ENCODE measurements around the gene LRRC36.
A peak's percentile ranks its signal among the peaks of the same experiment; 100 is the strongest.

Gene LRRC36

GRCh38 chr16:67391424-67392300, 65.0 kb downstream of the LRRC36 start:
- no peak for DNase-seq

- no peak for DNase-seq
Observed at GRCh38 chr16:67392301-67393059, 65.9 kb downstream of the LRRC36 start.

GRCh38 chr16:67393111-67393787, 66.6 kb downstream of the LRRC36 start, which contains the start of gene TPPP3:
TPPP3 (minus strand) TSS chr16:67393498; CDS start chr16:67391111, 2,387 bp downstream.
- peak in 1 of 2 donors; percentile 23 for DNase-seq

- no peak for DNase-seq
Observed at GRCh38 chr16:67393788-67394154, 67.2 kb downstream of the LRRC36 start.

GRCh38 chr16:67394155-67395104, 67.8 kb downstream of the LRRC36 start:
- peak; percentile 21 to 61 for DNase-seq

- DNase-seq = peak in 1 of 2 donors; percentile 61
Observed at GRCh38 chr16:67395105-67395457, 68.5 kb downstream of the LRRC36 start.

- no peak for DNase-seq
Observed at GRCh38 chr16:67395458-67396158, 69.0 kb downstream of the LRRC36 start.

GRCh38 chr16:67396159-67397035, 69.8 kb downstream of the LRRC36 start:
- DNase-seq = no peak

GRCh38 chr16:67397036-67397801, 70.6 kb downstream of the LRRC36 start:
- DNase-seq = no peak

- DNase-seq = no peak
Observed at GRCh38 chr16:67397812-67398545, 71.4 kb downstream of the LRRC36 start.

- no peak for DNase-seq
Observed at GRCh38 chr16:67398546-67399217, 72.1 kb downstream of the LRRC36 start.

- DNase-seq = peak in 1 of 2 donors; percentile 25
Observed at GRCh38 chr16:67399218-67399733, 72.7 kb downstream of the LRRC36 start.

- no peak for DNase-seq
Observed at GRCh38 chr16:67399749-67400704, 73.4 kb downstream of the LRRC36 start.

GRCh38 chr16:67400901-67401300, 74.3 kb downstream of the LRRC36 start:
- DNase-seq = no peak

- no peak for DNase-seq
Observed at GRCh38 chr16:67403976-67404555, 77.5 kb downstream of the LRRC36 start.

GRCh38 chr16:67404740-67405226, 78.2 kb downstream of the LRRC36 start:
- no peak for DNase-seq

Measured in bone marrow (tissue), 2 donors.